KG1 (cell line): ENCODE results near the gene ZFAND2A.
"Not testable (repeated sequence)": the region's sequence is repeated elsewhere in the genome, so short reads cannot be mapped to it uniquely, and the experiment has no call there.

ENCODE experiments used
- DNase-seq: peaks from one replicate; lab custom pipeline; 2025; lab: John Stamatoyannopoulos, UW

The ZFAND2A gene

DNA sequence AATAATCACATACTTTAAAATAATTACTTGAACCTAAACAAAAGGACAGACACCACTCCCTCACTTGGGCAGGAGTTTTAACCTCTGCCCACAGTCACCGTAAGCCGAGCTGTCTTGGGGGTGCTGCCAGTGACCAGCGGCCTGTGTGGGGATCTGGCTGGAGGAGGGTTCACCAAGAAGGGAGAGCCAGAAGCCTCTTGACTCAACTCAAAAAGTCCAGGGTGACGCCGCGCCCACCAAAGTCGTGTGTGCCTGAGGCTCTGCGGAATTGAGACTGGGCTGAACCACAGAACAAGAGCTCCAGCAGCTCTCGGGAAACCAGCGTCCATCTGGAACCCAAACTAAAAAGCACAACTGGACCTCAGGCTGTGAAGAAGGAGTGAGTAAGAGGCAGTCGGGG is 35.8 kb downstream of the ZFAND2A start:
- no peak for DNase-seq

- no peak for DNase-seq
Measured at GRCh38 chr7:1123715-1124114, 36.3 kb downstream of the ZFAND2A start.

DNA sequence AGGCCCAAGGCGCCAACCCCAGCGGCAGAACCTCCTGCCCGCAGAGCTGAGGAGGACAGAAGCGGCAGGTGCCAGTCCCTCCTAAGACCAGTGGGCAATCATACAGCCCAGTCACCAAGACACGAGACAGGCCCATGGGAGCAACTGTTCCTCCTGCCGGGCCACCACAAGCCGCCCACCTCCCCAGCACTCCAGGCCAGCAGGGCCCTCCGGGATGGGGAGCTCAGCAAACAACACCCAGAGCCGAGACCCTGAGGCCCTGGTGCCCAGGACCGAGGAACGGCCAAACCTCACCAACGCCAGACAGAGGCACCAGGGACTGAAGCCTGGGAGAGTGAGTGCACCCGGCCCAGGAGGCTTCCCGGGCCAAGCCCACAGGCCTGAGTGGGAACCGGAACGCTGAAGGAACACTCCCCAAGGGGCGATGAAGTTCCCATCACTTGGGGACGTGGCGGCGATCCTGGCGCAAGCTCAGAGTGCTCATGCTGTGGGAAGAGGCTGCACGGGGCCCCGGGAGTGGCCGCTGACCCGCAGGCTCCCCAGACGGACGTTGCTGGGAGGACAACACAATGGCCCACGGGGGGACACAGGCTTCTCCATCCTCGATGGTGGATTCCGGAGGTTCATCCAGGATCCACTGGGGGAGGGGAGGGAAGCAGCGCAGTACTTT is 37.0 kb downstream of the ZFAND2A start:
- DNase-seq = no peak

DNA sequence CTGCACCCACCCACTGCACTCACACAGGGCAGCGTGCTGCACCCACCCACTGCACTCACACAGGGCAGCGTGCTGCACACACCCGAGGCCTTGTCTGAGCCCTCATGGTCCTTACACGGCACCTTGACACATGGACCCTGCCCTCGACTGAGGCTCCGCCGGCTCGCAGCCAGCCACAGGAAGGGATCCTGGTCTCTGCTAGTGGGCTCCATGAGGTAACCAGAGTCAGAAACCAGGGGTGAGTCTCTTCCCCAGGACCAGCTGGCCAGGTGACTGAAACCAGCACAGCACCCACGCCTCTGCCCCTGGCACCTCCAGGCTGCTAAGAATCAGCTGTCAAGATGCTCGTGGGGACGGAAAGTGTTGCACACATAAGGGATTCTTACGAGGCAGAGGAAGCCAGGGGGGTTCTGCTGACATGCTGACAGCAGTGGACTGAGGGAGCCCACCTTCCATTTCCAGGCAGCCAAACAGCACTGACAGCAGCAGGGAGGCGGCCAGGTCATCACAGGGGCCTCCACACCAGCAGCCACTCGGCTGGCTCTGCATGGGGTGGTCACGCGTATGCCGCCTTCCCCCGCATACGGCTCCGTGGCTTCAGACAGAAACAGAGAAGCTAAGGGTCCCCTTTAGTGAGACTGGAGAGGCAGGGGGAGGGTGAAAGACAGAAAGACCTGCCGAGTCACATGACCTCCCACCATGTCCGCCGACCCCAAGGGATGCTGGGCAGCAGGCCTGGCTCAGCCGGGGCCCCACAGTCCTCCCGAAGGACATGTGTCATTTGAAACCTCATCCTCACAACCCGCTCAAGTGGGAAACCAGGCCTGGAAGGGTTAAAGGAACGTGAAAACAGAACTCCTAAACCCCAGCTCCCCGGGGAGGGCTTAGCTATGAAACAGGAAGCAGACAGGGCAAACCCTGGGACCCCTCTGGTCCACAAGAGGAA is 37.8 kb downstream of the ZFAND2A start:
- no peak for DNase-seq

GRCh38 chr7:1121476-1121875 is 38.5 kb downstream of the ZFAND2A start:
- no peak for DNase-seq

- no peak for DNase-seq
Measured at GRCh38 chr7:1120791-1121190, 39.2 kb downstream of the ZFAND2A start.

DNA sequence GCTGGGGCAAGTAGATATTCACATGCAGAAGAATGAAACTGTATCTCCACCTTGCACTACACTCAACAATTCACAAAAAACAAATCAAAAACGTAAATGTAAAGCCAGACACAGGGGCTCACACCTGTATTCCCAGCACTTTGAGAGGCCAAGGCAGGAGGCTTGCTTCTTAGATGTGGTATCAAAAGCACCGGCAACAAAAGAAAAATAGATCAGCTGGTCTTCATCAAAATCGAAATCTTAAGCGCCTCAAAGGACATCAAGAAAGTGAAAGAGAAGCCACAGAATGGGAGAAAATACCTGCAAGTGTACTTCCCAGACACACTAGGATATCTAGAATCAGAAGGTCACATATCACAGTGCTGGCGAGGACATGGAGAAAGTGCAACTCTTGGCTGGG is 40.8 kb downstream of the ZFAND2A start:
- no peak for DNase-seq

DNA sequence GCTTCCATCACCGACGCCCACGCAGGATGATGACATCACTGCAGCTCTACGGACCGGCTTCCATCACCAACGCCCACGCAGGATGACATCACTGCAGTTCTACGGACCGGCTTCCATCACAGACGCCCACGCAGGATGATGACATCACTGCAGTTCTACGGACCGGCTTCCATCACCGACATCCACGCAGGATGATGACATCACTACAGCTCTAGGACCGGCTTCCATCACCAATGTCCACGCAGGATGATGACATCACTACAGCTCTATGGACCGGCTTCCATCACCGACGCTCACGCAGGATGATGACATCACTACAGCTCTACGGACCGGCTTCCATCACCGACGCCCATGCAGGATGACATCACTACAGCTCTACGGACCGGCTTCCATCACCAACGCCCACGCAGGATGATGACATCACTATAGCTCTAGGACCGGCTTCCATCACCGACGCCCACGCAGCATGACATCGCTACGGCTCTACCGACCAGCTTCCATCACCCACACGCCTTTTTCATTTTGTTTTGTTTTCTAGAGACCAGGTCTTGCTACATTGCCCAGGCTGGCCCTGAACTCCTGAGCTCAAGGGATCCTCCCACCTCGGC is 42.6 kb downstream of the ZFAND2A start:
- DNase-seq = no peak

DNA sequence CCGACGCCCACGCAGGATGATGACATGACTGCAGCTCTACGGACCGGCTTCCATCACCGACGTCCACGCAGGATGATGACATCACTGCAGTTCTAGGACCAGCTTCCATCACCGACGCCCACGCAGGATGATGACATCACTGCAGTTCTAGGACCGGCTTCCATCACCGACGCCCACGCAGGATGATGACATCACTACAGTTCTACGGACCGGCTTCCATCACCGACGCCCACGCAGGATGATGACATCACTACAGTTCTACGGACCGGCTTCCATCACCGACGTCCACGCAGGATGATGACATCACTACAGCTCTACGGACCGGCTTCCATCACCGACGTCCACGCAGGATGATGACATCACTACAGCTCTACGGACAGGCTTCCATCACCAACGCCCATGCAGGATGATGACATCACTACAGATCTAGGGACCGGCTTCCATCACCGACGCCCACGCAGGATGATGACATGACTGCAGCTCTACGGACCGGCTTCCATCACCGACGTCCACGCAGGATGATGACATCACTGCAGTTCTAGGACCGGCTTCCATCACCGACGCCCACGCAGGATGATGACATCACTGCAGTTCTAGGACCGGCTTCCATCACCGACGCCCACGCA is 43.5 kb downstream of the ZFAND2A start:
- DNase-seq = not testable (repeated sequence)

DNA sequence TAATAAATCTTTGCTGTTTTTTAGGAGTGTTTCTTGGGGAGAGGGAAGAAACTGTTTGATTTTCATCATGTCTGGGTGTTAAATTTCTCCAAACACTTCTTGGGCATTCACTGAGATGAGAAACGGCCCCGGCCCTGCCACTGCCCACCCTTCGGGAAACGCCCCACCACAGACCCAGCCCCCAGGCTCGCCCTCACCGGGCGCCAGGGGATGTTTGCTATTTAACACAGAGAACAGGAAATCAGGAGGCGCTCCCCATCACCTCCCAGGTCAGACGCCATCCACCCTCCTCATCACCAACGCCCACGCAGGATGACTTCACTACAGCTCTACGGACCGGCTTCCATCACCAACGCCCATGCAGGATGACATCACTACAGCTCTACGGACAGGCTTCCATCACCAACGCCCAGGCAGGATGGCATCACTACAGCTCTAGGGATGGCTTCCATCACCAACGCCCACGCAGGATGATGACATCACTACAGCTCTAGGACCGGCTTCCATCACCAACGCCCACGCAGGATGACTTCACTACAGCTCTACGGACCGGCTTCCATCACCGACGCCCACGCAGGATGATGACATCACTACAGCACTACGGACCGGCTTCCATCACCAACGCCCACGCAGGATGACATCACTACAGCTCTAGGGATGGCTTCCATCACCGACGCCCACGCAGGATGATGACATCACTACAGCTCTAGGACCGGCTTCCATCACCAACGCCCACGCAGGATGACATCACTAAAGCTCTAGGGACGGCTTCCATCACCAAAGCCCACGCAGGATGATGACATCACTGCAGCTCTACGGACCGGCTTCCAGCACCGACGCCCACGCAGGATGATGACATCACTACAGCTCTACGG is 44.6 kb downstream of the ZFAND2A start:
- DNase-seq = not testable (repeated sequence)

DNA sequence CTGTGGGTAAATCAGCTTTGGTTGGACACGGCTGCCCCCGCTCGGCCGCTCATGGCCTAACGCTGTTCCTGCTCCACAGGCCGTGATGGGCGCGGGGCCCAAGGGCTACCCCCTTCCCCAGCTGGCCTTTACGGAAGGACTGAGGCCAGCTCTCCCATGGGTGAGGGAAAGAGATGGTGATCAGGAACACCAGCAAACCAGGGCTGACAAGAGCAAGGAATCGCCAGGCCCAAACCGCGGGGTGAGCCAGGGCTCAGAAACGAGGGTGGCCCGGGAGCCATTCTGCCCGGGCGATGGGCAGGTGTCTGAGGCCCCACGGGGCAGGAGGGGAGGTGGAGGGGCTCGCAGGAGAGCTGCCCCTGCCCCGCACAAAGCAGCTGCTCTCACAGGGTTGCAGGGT is 45.5 kb downstream of the ZFAND2A start:
- no peak for DNase-seq

- no peak for DNase-seq
Measured at GRCh38 chr7:1114088-1114487, 45.9 kb downstream of the ZFAND2A start.

GRCh38 chr7:1113548-1113885 is 46.5 kb downstream of the ZFAND2A start:
- no peak for DNase-seq

- DNase-seq = no peak
Measured at GRCh38 chr7:1112625-1113547, 47.1 kb downstream of the ZFAND2A start.

- DNase-seq = no peak
Measured at GRCh38 chr7:1112109-1112508, 47.9 kb downstream of the ZFAND2A start.

GRCh38 chr7:1111156-1111555 is 48.8 kb downstream of the ZFAND2A start:
- DNase-seq = no peak

DNA sequence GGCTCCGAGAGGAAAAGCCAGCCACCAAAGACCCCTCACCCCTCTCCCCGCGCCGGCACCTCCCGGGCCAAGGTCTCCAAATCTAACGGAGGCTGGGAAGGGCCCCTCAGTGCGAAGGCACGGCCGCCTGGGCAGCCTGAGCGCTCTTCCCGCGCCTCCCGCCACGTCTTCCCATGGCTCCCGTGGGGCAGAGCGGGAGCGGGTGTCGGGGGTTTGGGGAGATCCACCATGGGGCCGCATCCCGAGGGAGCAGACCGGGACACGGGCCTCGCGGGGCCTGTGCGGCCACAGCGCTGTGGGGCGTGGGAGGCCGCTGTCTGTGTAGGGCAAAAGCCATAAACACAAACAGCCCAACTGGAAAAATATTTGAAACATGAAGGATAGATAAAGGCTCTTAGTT is 49.6 kb downstream of the ZFAND2A start:
- no peak for DNase-seq

GRCh38 chr7:1109581-1110310 is 50.2 kb downstream of the ZFAND2A start:
- DNase-seq = no peak

- no peak for DNase-seq
Measured at GRCh38 chr7:1108264-1108920, 51.6 kb downstream of the ZFAND2A start.
